K562 (cell line): ENCODE data around the gene TSPAN14. TPM values are rescaled to one million over a fixed set of nuclear protein-coding genes. Genes with fewer than 3 reads are reported as not detected.
A peak's percentile ranks its signal among the peaks of the same experiment; 100 is the strongest.

Source experiments
- CGGBP1 ChIP-seq: fragments of 250-450 bp; sonication (Bioruptor Pico); IDR thresholded peaks from 2 replicates; pipeline ENCODE4 v1.9.0; 2021; ENCODE audit warnings: mild to moderate bottlenecking
- DIDO1 ChIP-seq: fragments of 450-650 bp; IDR thresholded peaks from 2 replicates; pipeline ENCODE4 v1.6.1; 2016; ENCODE audit warnings: low read depth, missing biosample characterization, missing genetic modification characterization
- FOXP1 ChIP-seq: sonication (generic); formaldehyde crosslinking; IDR thresholded peaks from 2 replicates; pipeline ENCODE4 v1.8.0; 2022; ENCODE audit warnings: mild to moderate bottlenecking, missing genetic modification reagents
- HBP1 ChIP-seq: fragments of 450-650 bp; formaldehyde crosslinking; IDR thresholded peaks from 2 replicates; pipeline ENCODE4 v1.4.0; 2022; ENCODE audit warnings: missing genetic modification characterization
- HDAC8 ChIP-seq: fragments of 450-650 bp; IDR thresholded peaks from 2 replicates; pipeline ENCODE4 v1.6.1; 2016; ENCODE audit warnings: mild to moderate bottlenecking, missing genetic modification characterization, moderate library complexity, missing compliant biosample characterization
- HIVEP1 ChIP-seq: fragments of 250-450 bp; sonication (Bioruptor Pico); IDR thresholded peaks from 2 replicates; pipeline ENCODE4 v1.4.0; 2020; ENCODE audit warnings: mild to moderate bottlenecking
- LARP7 ChIP-seq: fragments of 450-650 bp; IDR thresholded peaks from 2 replicates; pipeline ENCODE4 v1.6.1; 2016
- MNT ChIP-seq, 2 experiments: fragments of 450-650 bp; conservative IDR thresholded peaks; 2 replicates each; pipeline ENCODE4 v1.6.1; 2017; ENCODE audit warnings: mild to moderate bottlenecking in 2 of 2, moderate library complexity in 2 of 2
- NFATC3 ChIP-seq: fragments of 450-650 bp; IDR thresholded peaks from 2 replicates; pipeline ENCODE4 v1.6.1; 2017; ENCODE audit warnings: mild to moderate bottlenecking
- RBM14 ChIP-seq: fragments of 200-400 bp; formaldehyde crosslinking; IDR thresholded peaks from 2 replicates; pipeline ENCODE4 v1.6.1; 2018; ENCODE audit warnings: low read depth, mild to moderate bottlenecking, low read length, moderate library complexity, borderline replicate concordance; ENCODE audit not compliant: insufficient read depth
- SMARCA5 ChIP-seq: fragments of 450-650 bp; IDR thresholded peaks from 2 replicates; pipeline ENCODE4 v1.6.1; 2016
- WHSC1 ChIP-seq: IDR thresholded peaks from one replicate; pipeline ENCODE4 v1.6.1; 2012; ENCODE audit warnings: low read length, control low read depth, inconsistent platforms
- ZBED1 ChIP-seq: IDR thresholded peaks from 2 replicates; pipeline ENCODE4 v1.6.1; 2014
- ZNF143 ChIP-seq: sonication (generic); formaldehyde crosslinking; IDR thresholded peaks from 2 replicates; pipeline ENCODE4 v1.9.0; 2022; ENCODE audit warnings: mild to moderate bottlenecking, missing genetic modification reagents
- ZNF23 ChIP-seq: fragments of 250-450 bp; sonication (Bioruptor Pico); IDR thresholded peaks from 2 replicates; pipeline ENCODE4 v1.4.0; 2020; ENCODE audit warnings: mild to moderate bottlenecking
- ZNF407 ChIP-seq: fragments of 450-650 bp; IDR thresholded peaks from 2 replicates; pipeline ENCODE4 v1.6.1; 2016; ENCODE audit warnings: low read depth
- ZNF436 ChIP-seq: fragments of 250-450, 450-650 bp; sonication (Bioruptor Pico); formaldehyde crosslinking; IDR thresholded peaks from 2 replicates; pipeline ENCODE4 v1.7.0; 2020; ENCODE audit warnings: mild to moderate bottlenecking
- ZNF76 ChIP-seq: fragments of 250-450 bp; sonication (Bioruptor Pico); IDR thresholded peaks from 2 replicates; pipeline ENCODE4 v1.4.0; 2020; ENCODE audit warnings: mild to moderate bottlenecking, moderate library complexity, borderline replicate concordance
- ZNF764 ChIP-seq: fragments of 250-450 bp; sonication (Bioruptor Pico); IDR thresholded peaks from 2 replicates; pipeline ENCODE4 v1.4.0; 2020; ENCODE audit warnings: low read depth, mild to moderate bottlenecking, moderate library complexity
- polyA plus RNA-seq, 8 experiments: library from polyadenylated mRNA; depleted of rRNA in 4 of 8; stranded (reverse) in 5 of 8; unstranded in 3 of 8; fragments of >200 nt; fragmentation: Nextera tagmentation in 2 of 8; fragmentation: Illumina TruSeq in 1 of 8; extraction: Ambion mirVana in 2 of 8; extraction: Trizol in 1 of 8; gene quantifications; 2 replicates each; pipeline versions ENCODE4 v1.2.1 to v1.2.3, GENCODE V29; 2011 to 2014; ENCODE audit warnings: inconsistent platforms in 1 of 8, missing spikeins in 1 of 8
- total RNA-seq, 7 experiments: library from RNA; depleted of rRNA in 6 of 7; stranded (reverse); fragments of >200 nt in 6 of 7; fragmentation: Illumina TruSeq in 2 of 7; extraction: Trizol in 2 of 7; gene quantifications; 2 replicates each; pipeline versions ENCODE4 v1.2.1 to v1.2.3, GENCODE V29; 2011 to 2021; ENCODE audit warnings: low replicate concordance in 1 of 7

TSPAN14 gene
- total and polyA plus RNA-seq, 9 of the 15 experiments (the other 6 are each of a cell fraction or from before 2014, with no cell fraction given) = 5.8 to 92.9 (median 23.3) TPM

GRCh38 chr10:80444646-80445319, 9.3 kb upstream of the TSPAN14 start (continued):
- TF ChIP-seq ZNF23 (no peak), ZNF407 (no peak), SMARCA5 (no peak), WHSC1 (no peak), ZNF143 (CRISPR knock-in tag) (0 out of 2 replicates have a peak, but pooled peaks have one; percentile 18), HBP1 (peak; percentile 39; the same call in 1 of the 2 replicates), ZNF76 (CRISPR knock-in tag) (no peak), HIVEP1 (CRISPR knock-in tag) (no peak), FOXP1 (CRISPR knock-in tag) (no peak), ZBED1 (no peak), MNT (conservative IDR thresholded peaks at IDR 0.05) (no peak; a peak in 1 of 4 replicates), ZNF436 (CRISPR knock-in tag) (no peak), CGGBP1 (no peak), ZNF764 (CRISPR knock-in tag) (no peak), LARP7 (0 out of 2 replicates have a peak, but pooled peaks have one; percentile 10), DIDO1 (tag) (no peak), RBM14 (no peak), NFATC3 (no peak), HDAC8 (tag) (no peak)
